BE2C (cell line): ENCODE data around the gene TRIM48. TPM values are rescaled to one million over a fixed set of nuclear protein-coding genes. Genes with fewer than 3 reads are reported as not detected.
"Not testable (repeated sequence)": the region's sequence is repeated elsewhere in the genome, so short reads cannot be mapped to it uniquely, and the experiment has no call there.

ENCODE experiments used
- DNase-seq: peaks from one replicate; pipeline ENCODE4 v3.0.0-alpha.2; 2020
- H3K27me3 ChIP-seq: fragments of 250-450 bp; sonication (Bioruptor Pico); 2 replicates; pipeline ENCODE4 v1.5.1; 2020; ENCODE audit warnings: mild to moderate bottlenecking
- H3K36me3 ChIP-seq: fragments of 250-450 bp; sonication (Bioruptor Pico); 2 replicates; pipeline ENCODE4 v1.5.1; 2020; ENCODE audit warnings: mild to moderate bottlenecking
- H3K4me1 ChIP-seq: fragments of 250-450 bp; sonication (Bioruptor Pico); 2 replicates; pipeline ENCODE4 v1.5.1; 2020
- H3K4me3 ChIP-seq: 2 replicates; pipeline ENCODE4 v1.5.1; 2011; ENCODE audit warnings: low read depth, low read length
- H3K9me3 ChIP-seq: fragments of 250-450 bp; sonication (Bioruptor Pico); 2 replicates; pipeline ENCODE4 v1.5.1; 2020
- polyA plus RNA-seq: library from polyadenylated mRNA; unstranded; fragments of >200 nt; gene quantifications from one replicate; pipeline ENCODE4 v1.2.1, GENCODE V29; 2012; ENCODE audit warnings: low read depth, missing spikeins; ENCODE audit not compliant: insufficient read length, insufficient read depth
- TF ChIP-seq, protein P1 (sequence below): IDR thresholded peaks from 2 replicates; pipeline ENCODE4 v1.5.1; 2012; ENCODE audit warnings: mild to moderate bottlenecking, low read depth, low read length

The TRIM48 gene, protein sequence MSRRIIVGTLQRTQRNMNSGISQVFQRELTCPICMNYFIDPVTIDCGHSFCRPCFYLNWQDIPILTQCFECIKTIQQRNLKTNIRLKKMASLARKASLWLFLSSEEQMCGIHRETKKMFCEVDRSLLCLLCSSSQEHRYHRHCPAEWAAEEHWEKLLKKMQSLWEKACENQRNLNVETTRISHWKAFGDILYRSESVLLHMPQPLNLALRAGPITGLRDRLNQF
- not detected for polyA plus RNA-seq

- H3K4me3 ChIP-seq, H3K36me3 ChIP-seq, H3K27me3 ChIP-seq, DNase-seq, H3K9me3 ChIP-seq, H3K4me1 ChIP-seq: not testable (repeated sequence)
These were observed at the start of gene TRIM48 for GRCh38 chr11:55261855-55262254. TSS of gene TRIM48 (plus strand) at chr11:55262155. CDS start at chr11:55262268, 113 bp downstream.

DNA sequence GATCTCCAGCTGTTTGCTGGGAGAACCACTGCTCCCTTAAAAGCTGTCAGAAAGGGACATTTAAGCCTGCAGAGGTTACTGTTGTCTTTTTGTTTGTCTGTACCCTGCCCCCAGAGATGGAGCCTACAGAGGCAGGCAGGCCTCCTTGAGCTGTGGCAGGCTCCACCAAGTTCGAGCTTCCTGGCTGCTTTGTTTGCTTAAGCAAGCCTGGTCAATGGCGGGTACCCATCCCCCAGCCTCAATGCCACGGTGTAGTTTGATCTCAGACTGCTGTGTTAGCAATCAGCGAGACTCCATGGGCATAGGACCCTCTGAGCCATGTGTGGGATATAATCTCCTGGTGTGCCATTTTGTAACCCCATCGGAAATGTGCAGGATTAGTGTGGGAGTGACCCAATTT is 23.6 kb upstream of the TRIM48 start:
- H3K4me1 ChIP-seq, H3K27me3 ChIP-seq, H3K36me3 ChIP-seq, H3K9me3 ChIP-seq, H3K4me3 ChIP-seq, DNase-seq: not testable (repeated sequence)

DNA sequence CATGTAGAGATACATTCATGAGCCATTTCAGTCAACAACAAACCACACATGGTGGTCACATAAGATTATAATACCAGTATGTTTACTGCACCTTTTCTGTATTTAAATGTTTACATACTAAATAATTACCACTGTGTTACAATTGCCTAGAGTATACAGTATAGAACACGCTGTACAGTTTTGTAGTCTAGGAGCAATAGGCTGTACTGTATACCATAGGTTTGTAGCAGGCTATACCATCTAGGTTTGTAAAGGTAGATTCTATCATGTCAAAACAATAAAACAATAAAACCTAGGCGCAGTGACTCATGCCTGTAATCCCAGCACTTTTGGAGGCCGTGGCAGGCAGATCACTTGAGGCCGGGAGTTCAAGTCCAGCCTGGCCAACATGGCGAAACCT is 1.1 kb downstream of the TRIM48 start:
- Histone ChIP-seq H3K9me3 (no peaks in the 10 kb centered on the region), H3K4me1 (no peaks in the 10 kb centered on the region), H3K4me3 (no peak overlapping the region), H3K36me3 (no peaks in the 10 kb centered on the region), H3K27me3 (no peaks in the 10 kb centered on the region)
- no peak for DNase-seq
- TF ChIP-seq, protein P1, sequence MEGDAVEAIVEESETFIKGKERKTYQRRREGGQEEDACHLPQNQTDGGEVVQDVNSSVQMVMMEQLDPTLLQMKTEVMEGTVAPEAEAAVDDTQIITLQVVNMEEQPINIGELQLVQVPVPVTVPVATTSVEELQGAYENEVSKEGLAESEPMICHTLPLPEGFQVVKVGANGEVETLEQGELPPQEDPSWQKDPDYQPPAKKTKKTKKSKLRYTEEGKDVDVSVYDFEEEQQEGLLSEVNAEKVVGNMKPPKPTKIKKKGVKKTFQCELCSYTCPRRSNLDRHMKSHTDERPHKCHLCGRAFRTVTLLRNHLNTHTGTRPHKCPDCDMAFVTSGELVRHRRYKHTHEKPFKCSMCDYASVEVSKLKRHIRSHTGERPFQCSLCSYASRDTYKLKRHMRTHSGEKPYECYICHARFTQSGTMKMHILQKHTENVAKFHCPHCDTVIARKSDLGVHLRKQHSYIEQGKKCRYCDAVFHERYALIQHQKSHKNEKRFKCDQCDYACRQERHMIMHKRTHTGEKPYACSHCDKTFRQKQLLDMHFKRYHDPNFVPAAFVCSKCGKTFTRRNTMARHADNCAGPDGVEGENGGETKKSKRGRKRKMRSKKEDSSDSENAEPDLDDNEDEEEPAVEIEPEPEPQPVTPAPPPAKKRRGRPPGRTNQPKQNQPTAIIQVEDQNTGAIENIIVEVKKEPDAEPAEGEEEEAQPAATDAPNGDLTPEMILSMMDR, result no peak
